Naive thymus-derived CD4-positive, alpha-beta T cell (primary cell): ENCODE data around the gene MXD3. TPM values are rescaled to one million over a fixed set of nuclear protein-coding genes. Genes with fewer than 3 reads are reported as not detected.
"Not testable (repeated sequence)": the region's sequence is repeated elsewhere in the genome, so short reads cannot be mapped to it uniquely, and the experiment has no call there.

ENCODE experiments used
- ATAC-seq: fragments of 150-1000 bp; cut with Tn5 transposase; 2 replicates; pipeline ENCODE4 v1.10.0; 2021; ENCODE audit warnings: mild to moderate bottlenecking, moderate library complexity
- CTCF ChIA-PET: fragments of 350-600 bp; sonication (Branson Sonifier 250); formaldehyde crosslinking; loops from one replicate; lab custom pipeline; 2021; ENCODE audit warnings: antibody characterized with exemption; lab: Charles Lee
- POLR2A ChIA-PET: fragments of 350-600 bp; sonication (Branson Sonifier 250); formaldehyde crosslinking; loops from one replicate; lab custom pipeline; 2021; ENCODE audit warnings: antibody characterized with exemption, inconsistent platforms; lab: Charles Lee
- DNase-seq, 9 donors: peaks; one replicate each; pipeline versions ENCODE4 v3.0.0 to v3.0.0-alpha.2; 2020 to 2022; ENCODE audit warnings: mixed read lengths in 1 of 9
- H3K27ac ChIP-seq: one replicate; pipeline ENCODE4 v1.7.0; 2013; ENCODE audit warnings: mild to moderate bottlenecking, low read depth, low read length, moderate library complexity
- H3K27me3 ChIP-seq, 2 donors: one replicate each; pipeline ENCODE4 v1.7.0; 2013; ENCODE audit warnings: low read length in 2 of 2, mild to moderate bottlenecking in 2 of 2, moderate library complexity in 2 of 2; ENCODE audit not compliant: control insufficient read depth in 2 of 2, insufficient read depth in 2 of 2
- H3K36me3 ChIP-seq, 3 experiments: 1 replicate in 2 of 3; 2 replicates in 1 of 3; pipeline ENCODE4 v1.7.0; 2013; ENCODE audit warnings: low read length in 3 of 3, mild to moderate bottlenecking in 3 of 3, moderate library complexity in 1 of 3; ENCODE audit not compliant: insufficient read depth in 3 of 3, control insufficient read depth in 2 of 3
- H3K4me1 ChIP-seq, 2 donors: one replicate each; pipeline ENCODE4 v1.7.0; 2013; ENCODE audit warnings: low read length in 2 of 2, mild to moderate bottlenecking in 2 of 2, moderate library complexity in 1 of 2; ENCODE audit not compliant: control insufficient read depth in 2 of 2, insufficient read depth in 2 of 2
- H3K4me3 ChIP-seq: 2 replicates; pipeline ENCODE4 v1.7.0; 2013; ENCODE audit warnings: mild to moderate bottlenecking, low read length
- H3K9me3 ChIP-seq, 3 experiments: 1 replicate in 2 of 3; 2 replicates in 1 of 3; pipeline ENCODE4 v1.7.0; 2013; ENCODE audit warnings: low read length in 3 of 3; ENCODE audit not compliant: control insufficient read depth in 2 of 3
- H3K27ac Mint-ChIP-seq, 9 donors: one replicate each; pipeline ENCODE4 v1.8.0; 2020 to 2022; ENCODE audit warnings: mixed read lengths in 9 of 9, mild to moderate bottlenecking in 8 of 9, moderate library complexity in 5 of 9, inconsistent platforms in 2 of 9
- H3K27me3 Mint-ChIP-seq, 5 donors: one replicate each; pipeline ENCODE4 v1.8.0; 2021 to 2022; ENCODE audit warnings: mixed read lengths in 5 of 5, mild to moderate bottlenecking in 1 of 5
- H3K36me3 Mint-ChIP-seq, 5 donors: one replicate each; pipeline ENCODE4 v1.8.0; 2020 to 2022; ENCODE audit warnings: mixed read lengths in 5 of 5, mild to moderate bottlenecking in 3 of 5, inconsistent platforms in 1 of 5
- H3K4me1 Mint-ChIP-seq, 7 donors: one replicate each; pipeline ENCODE4 v1.8.0; 2020 to 2022; ENCODE audit warnings: mixed read lengths in 7 of 7, mild to moderate bottlenecking in 3 of 7, inconsistent platforms in 1 of 7
- H3K4me3 Mint-ChIP-seq, 10 donors: one replicate each; pipeline ENCODE4 v1.8.0; 2020 to 2022; ENCODE audit warnings: mild to moderate bottlenecking in 10 of 10, mixed read lengths in 10 of 10, moderate library complexity in 6 of 10, inconsistent platforms in 2 of 10
- H3K9me3 Mint-ChIP-seq, 11 donors: one replicate each; pipeline ENCODE4 v1.8.0; 2020 to 2022; ENCODE audit warnings: mixed read lengths in 11 of 11, mild to moderate bottlenecking in 4 of 11, inconsistent platforms in 1 of 11, moderate library complexity in 1 of 11
- intact Hi-C, 2 donors: fragments of 100-400 bp; cut with micrococcal nuclease; formaldehyde crosslinking; loops; one replicate each; pipeline ENCODE4 v1.15.1; 2023
- polyA plus RNA-seq, 2 donors: library from polyadenylated mRNA; unstranded; fragments of 300-500 nt; fragmentation: Illumina TruSeq; gene quantifications; one replicate each; pipeline ENCODE4 v1.2.3, GENCODE V29; 2021
- total RNA-seq, 6 experiments: library from RNA in 5 of 6; stranded (reverse) in 5 of 6; gene quantifications; 1 replicate in 5 of 6; 2 replicates in 1 of 6; pipeline ENCODE4 v1.2.3 and lab custom pipeline; 2021 to 2026

MXD3 gene
- total and polyA plus RNA-seq, 7 experiments from 2014 or later = 0.63 to 39.8 (median 16.1) TPM

DNA sequence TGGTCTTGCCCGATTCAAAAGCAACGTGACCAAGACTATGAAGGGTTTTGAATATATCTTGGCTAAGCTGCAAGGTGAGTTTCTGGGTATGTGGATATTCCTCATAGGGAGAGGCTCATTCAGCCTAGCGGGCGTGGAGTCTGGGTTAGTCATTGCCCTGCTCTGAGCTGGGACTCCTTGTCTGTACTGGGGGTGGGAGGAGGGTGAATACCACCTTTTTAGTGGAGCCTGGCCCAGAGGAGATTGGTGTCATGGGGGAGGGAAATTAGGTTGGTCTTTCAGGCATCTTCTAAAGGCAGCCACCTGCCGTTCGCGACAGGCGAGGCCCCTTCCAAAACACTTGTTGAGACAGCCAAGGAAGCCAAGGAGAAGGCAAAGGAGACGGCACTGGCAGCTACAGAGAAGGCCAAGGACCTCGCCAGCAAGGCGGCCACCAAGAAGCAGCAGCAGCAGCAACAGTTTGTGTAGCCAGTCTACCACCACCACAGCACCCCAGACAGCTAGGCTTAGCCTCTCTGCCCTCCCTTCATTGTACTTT is 5.5 kb downstream of the MXD3 start:
- intact Hi-C loops = loop anchor here in 1 of 2 donors (10.0 kb wide), 1 partner anchor 771 kb away; the partner anchor contains the start of gene RNF44
- CTCF ChIA-PET = interaction anchor here (0.9 kb wide), 1 partner anchor 77 kb away, joined by 3 read pairs; no protein-coding TSS in a partner anchor
- H3K4me3 ChIP-seq = not testable (repeated sequence)

DNA sequence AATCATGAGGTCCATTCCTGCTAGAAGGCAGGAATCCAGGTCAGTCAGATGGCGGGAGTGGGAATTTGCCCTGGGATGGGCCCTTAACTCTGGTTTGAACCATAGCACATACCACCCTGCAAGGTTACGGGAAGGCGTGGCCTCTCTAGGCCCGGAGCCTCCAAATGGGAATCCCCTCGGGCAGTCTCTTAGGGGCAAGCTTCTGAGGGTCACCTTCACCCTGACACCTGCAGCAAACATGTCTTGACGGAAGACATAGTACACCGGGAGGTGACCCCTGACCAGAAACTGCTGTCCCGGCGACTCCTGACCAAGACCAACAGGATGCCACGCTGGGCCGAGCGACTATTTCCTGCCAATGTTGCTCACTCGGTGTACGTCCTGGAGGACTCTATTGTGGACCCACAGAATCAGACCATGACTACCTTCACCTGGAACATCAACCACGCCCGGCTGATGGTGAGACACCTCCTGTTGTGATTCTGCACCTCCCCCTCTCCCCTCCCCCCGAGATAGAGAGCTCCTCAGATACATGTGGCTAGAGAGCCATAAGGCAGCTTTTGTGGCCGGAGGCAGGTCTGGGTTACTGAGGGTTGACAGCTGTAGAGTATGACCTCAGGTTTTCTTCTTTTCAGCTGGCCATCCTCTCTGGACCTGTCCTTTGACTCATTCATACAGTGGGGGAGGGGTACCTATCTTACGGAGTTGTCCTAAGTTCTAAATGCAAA is 7.1 kb downstream of the MXD3 start:
- Mint-ChIP-seq H3K4me3 (peak overlapping the region; percentile 84 to 95 (median 88)), H3K36me3 (peaks cover 0 to 43% (median 3%) of the 10 kb centered on the region in 5 donors), H3K4me1 (peaks cover 41 to 72% (median 69%) of the 10 kb centered on the region in 7 donors), H3K27ac (peak overlapping the region; percentile 73 to 96 (median 90)), H3K27me3 (no peaks in the 10 kb centered on the region), H3K9me3 (peaks cover 0 to 2% (median 0%) of the 10 kb centered on the region in 11 donors)
- DNase-seq (no peak), ATAC-seq (no peak)
- peak overlapping the region; percentile 98 for H3K4me3 ChIP-seq
- intact Hi-C loops = loop anchor here (5.0 to 10.0 kb wide), 4 partner anchors 172 to 857 kb away; partner anchors contain the start of genes FAF2 (in 1 of the 2), NSD1 (in 1 of the 2), RNF44 (in 1 of the 2) and UIMC1 (in 1 of the 2)
- peaks cover 0 to 23% (median 0%) of the 10 kb centered on the region in 3 experiments for H3K36me3 ChIP-seq
- peak overlapping the region; percentile 78 for H3K27ac ChIP-seq
- H3K27me3 ChIP-seq = no peaks in the 10 kb centered on the region
- H3K4me1 ChIP-seq = peaks cover 43 to 45% of the 10 kb centered on the region in 2 donors
- ChIA-PET POLR2A (no interaction called here), CTCF (no interaction called here)
- no peaks in the 10 kb centered on the region for H3K9me3 ChIP-seq

More for the DNA sequence above, 5.5 kb downstream of the MXD3 start:
- peaks cover 42 to 43% of the 10 kb centered on the region in 2 donors for H3K4me1 ChIP-seq
- H3K9me3 Mint-ChIP-seq, H3K27me3 Mint-ChIP-seq, H3K27me3 ChIP-seq, H3K9me3 ChIP-seq, ATAC-seq, H3K27ac ChIP-seq, DNase-seq, POLR2A ChIA-PET: not testable (repeated sequence)
- Mint-ChIP-seq H3K4me1 (peaks cover 33 to 68% (median 64%) of the 10 kb centered on the region in 7 donors), H3K36me3 (peaks cover 0 to 36% (median 3%) of the 10 kb centered on the region in 5 donors), H3K27ac (peak overlapping the region in 5 of 9 donors; percentile 51 to 88 (median 70)), H3K4me3 (peak overlapping the region in 9 of 10 donors; percentile 7 to 95 (median 59))
- H3K36me3 ChIP-seq = peaks cover 0 to 23% (median 0%) of the 10 kb centered on the region in 3 experiments

DNA sequence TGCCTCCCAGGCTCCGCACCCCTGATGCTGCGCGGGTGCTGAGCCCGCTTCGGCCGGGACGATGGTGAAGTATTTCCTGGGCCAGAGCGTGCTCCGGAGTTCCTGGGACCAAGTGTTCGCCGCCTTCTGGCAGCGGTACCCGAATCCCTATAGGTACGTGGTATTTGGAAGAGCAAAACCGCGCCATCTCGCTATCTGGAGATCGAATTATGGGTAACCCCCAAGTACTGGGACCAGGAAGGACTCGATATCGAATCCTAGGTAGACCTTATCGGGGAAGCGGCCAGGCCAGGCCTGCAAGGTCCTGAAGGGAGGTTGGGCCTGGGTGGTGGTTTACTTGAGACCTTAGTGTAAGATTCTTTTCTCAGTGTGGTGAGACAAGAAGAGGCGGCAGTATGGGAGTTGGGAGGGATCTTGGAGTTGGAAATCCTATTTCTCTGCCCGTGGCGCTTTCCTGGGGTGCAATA is 7.7 kb downstream of the MXD3 start:
- peaks cover 0 to 43% (median 3%) of the 10 kb centered on the region in 5 donors for H3K36me3 Mint-ChIP-seq

DNA sequence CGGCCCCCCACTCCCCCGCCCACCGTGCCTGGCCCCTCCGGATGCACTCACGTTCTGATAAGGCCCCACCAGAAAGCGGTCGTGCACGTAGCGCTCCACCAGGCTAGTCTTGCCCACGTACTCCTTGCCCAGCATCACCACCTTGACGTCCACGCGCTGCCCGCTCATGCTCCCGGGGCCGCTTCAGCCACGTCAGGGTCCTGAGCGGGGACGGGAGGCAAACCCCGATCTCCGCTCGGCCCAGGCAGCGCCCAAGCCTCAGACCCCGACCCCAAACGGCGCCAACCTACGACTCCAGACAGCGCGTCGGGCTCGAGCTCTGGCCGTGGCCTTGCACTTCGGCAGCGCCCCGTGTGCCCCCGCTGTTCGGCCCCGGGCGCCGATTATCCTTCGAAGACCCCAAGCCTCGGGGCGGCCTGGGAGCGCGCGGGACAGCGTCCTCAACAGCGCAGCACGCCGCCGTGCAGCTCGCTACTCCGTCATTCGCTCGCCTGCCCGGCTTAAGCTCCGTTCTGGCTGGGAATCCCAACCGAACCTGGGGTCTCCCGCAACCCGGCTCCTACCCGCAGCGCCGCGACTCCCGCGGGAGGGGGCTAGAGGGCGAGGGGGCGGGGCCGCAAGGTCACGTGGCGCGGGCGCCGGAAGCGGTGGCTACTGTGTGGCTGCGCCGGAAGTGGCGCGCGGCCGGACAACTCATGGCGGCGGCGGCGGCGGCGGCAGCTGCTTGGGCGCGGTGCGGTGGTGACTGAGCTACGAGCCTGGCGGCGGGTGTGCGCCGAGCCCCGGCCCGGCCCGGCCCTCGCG is 8.4 kb downstream of the MXD3 start, which contains the start of the genes PRELID1 and RAB24:
Gene PRELID1 (plus strand): TSS at position 679 of the 804 bp plus-strand sequence. CDS start 187 bp downstream, outside the sequence.
Gene RAB24 (minus strand): TSS at position 599 of the 804 bp plus-strand sequence. CDS start 431 bp downstream, at position 168.
- ATAC-seq (peak; percentile 80), DNase-seq (peak; percentile 78 to 95 (median 85))
- peaks cover 0 to 23% (median 0%) of the 10 kb centered on the region in 3 experiments for H3K36me3 ChIP-seq
- H3K4me3 Mint-ChIP-seq = peak within 1 kb of the TSS; percentile 84 to 95 (median 88)
- H3K27ac ChIP-seq = peak within 1 kb of the TSS; percentile 78
- intact Hi-C loops = loop anchor here (1.0 to 10.0 kb wide), 7 partner anchors 8 to 856 kb away; partner anchors contain the start of genes FAF2 (in 1 of the 2), MXD3 (in 1 of the 2), NSD1 (in 1 of the 2) and RNF44 (in 1 of the 2)
- CTCF ChIA-PET = interaction anchor here (0.6 to 0.8 kb wide), 2 partner anchors 188 to 221 kb away, joined by 3 read pairs; no protein-coding TSS in a partner anchor
- peak within 1 kb of the TSS; percentile 73 to 96 (median 90) for H3K27ac Mint-ChIP-seq
- H3K9me3 ChIP-seq = no peaks in the 10 kb centered on the region
- no peaks in the 10 kb centered on the region for H3K27me3 ChIP-seq
- H3K4me3 ChIP-seq = peak within 1 kb of the TSS; percentile 98
- peaks cover 0 to 43% (median 3%) of the 10 kb centered on the region in 5 donors for H3K36me3 Mint-ChIP-seq
- H3K27me3 Mint-ChIP-seq = no peaks in the 10 kb centered on the region
- H3K4me1 ChIP-seq = peaks cover 46 to 49% of the 10 kb centered on the region in 2 donors
- H3K4me1 Mint-ChIP-seq = peaks cover 52 to 76% (median 74%) of the 10 kb centered on the region in 7 donors
- POLR2A ChIA-PET = interaction anchor here (0.7 to 1.3 kb wide), 9 partner anchors 9 to 170 kb away, joined by 3 to 6 read pairs (median 3); partner anchors contain the start of genes MXD3 and NSD1
- peaks cover 0 to 2% (median 0%) of the 10 kb centered on the region in 11 donors for H3K9me3 Mint-ChIP-seq

More for the DNA sequence above, 7.7 kb downstream of the MXD3 start:
- Mint-ChIP-seq H3K27ac (peak overlapping the region; percentile 73 to 96 (median 90)), H3K4me3 (peak overlapping the region; percentile 84 to 95 (median 88)), H3K9me3 (peaks cover 0 to 2% (median 0%) of the 10 kb centered on the region in 11 donors), H3K27me3 (no peaks in the 10 kb centered on the region), H3K4me1 (peaks cover 47 to 72% (median 70%) of the 10 kb centered on the region in 7 donors)
- intact Hi-C loops = loop anchor here (1.0 to 10.0 kb wide), 7 partner anchors 7 to 857 kb away; partner anchors contain the start of genes FAF2 (in 1 of the 2), MXD3 (in 1 of the 2), NSD1 (in 1 of the 2) and RNF44 (in 1 of the 2)
- CTCF ChIA-PET = interaction anchor here (0.6 to 0.8 kb wide), 2 partner anchors 189 to 221 kb away, joined by 3 read pairs; no protein-coding TSS in a partner anchor
- Histone ChIP-seq H3K4me3 (peak overlapping the region; percentile 98), H3K27ac (peak overlapping the region; percentile 78), H3K9me3 (no peaks in the 10 kb centered on the region), H3K36me3 (peaks cover 0 to 23% (median 0%) of the 10 kb centered on the region in 3 experiments), H3K27me3 (no peaks in the 10 kb centered on the region), H3K4me1 (peaks cover 46 to 49% of the 10 kb centered on the region in 2 donors)
- POLR2A ChIA-PET = interaction anchor here (0.7 to 1.2 kb wide), 7 partner anchors 8 to 171 kb away, joined by 3 to 6 read pairs (median 3); partner anchors contain the start of genes MXD3 and NSD1
- DNase-seq = no peak
- ATAC-seq = no peak

DNA sequence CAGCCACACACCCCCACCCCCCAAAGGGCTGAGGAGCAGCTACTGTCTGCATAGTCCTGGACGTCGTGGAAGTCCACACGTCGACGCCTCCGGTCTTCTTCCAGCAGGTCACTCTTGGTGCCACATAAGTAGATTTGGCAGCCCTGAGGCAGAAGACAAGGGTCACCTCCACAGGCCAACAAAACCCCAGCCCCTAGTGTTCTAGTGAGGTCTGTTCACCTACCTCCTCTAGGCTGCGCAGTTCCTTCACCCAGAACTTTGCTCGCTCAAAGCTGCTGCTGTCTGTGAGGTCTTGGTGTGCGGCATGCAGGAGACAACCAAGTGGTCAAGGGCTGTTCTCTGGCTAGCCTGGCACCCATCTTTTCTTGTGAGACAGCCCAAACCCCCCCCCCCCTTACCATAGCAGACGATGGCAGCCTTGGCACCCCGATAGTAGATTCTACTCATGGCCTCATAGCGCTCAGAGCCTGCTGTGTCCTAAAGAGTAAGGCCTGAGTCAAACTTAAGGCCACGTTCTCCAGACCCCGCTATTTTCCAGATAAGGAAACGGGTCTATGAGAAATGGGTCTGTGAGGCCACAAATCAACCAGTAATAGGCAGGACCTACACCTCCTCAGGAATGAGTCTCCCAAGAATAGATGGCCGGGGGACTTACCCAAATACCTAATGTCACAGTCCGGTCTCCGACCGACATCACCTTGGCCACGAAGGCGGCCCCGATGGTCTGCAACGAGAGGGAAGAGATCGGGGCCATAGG is 9.2 kb downstream of the MXD3 start:
- POLR2A ChIA-PET = interaction anchor here (0.8 to 1.3 kb wide), 5 partner anchors 8 to 168 kb away, joined by 3 to 6 read pairs (median 4); no protein-coding TSS in a partner anchor
- Mint-ChIP-seq H3K4me3 (peak overlapping the region; percentile 84 to 95 (median 88)), H3K9me3 (peaks cover 0 to 2% (median 0%) of the 10 kb centered on the region in 11 donors), H3K4me1 (peaks cover 52 to 83% (median 74%) of the 10 kb centered on the region in 7 donors), H3K27ac (peak overlapping the region; percentile 73 to 94 (median 88)), H3K36me3 (peaks cover 0 to 43% (median 3%) of the 10 kb centered on the region in 5 donors), H3K27me3 (no peaks in the 10 kb centered on the region)
- Histone ChIP-seq H3K9me3 (no peaks in the 10 kb centered on the region), H3K4me3 (peak overlapping the region; percentile 98), H3K27me3 (no peaks in the 10 kb centered on the region), H3K27ac (peak overlapping the region; percentile 78), H3K4me1 (peaks cover 46 to 49% of the 10 kb centered on the region in 2 donors), H3K36me3 (peaks cover 0 to 19% (median 0%) of the 10 kb centered on the region in 3 experiments)
- ATAC-seq (no peak), DNase-seq (no peak)
- intact Hi-C loops = loop anchor here (1.0 to 10.0 kb wide), 7 partner anchors 9 to 855 kb away; partner anchors contain the start of genes FAF2 (in 1 of the 2), MXD3 (in 1 of the 2), NSD1 (in 1 of the 2) and RNF44 (in 1 of the 2)
- CTCF ChIA-PET = interaction anchor here (1.3 kb wide), 1 partner anchor 189 kb away, joined by 3 read pairs; no protein-coding TSS in a partner anchor
